GM18526 (cell line): Measurements from ENCODE around the gene PRKAA2.

Experiments used
- POLR2A ChIP-seq: IDR thresholded peaks from 3 replicates; pipeline ENCODE4 v1.6.1; 2011; ENCODE audit not compliant: insufficient read length; ENCODE audit errors: extremely low read depth

PRKAA2 gene

DNA sequence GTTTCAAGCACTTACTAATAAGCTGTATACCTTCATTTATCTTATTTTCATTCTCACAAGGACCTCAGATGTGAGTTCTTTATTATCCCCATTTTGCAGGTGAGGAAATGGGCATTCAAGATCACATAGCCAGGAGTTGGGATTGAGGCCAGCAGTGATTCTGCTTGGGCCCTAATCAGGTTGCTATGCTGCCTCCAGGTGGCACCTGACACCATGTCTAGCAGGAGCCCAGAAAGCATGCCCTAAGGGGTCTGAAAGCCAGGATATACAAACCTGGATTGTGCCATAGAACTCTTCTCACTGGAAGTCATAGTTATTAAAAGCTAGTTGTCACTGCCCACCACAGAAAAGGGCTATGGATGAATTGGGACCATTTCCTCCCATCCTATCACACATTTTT, 113.0 kb downstream of the PRKAA2 start:
- TF ChIP-seq POLR2A: no peak

DNA sequence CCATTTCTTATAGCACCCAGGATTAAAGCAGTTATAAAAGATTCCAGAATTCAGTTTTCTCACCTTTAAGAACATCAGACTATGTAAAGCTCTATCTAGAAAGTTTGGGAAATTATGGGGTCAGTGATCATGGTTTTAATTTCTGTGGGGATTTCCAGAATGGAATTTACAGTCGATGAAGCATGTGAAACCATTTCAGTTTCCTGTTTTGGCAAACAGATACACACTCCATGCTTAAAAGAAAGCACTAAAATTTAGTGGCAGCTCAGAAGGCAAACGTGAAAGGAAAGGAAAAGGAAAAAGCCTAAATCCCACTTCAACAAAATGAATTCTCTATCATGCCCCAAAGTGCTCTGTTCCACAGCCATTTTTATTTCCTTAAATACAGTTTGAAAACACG, 113.7 kb downstream of the PRKAA2 start:
- no peak for TF ChIP-seq POLR2A
